Endothelial cell of umbilical vein (primary cell): ENCODE measurements around the gene UVRAG. TPM values are rescaled to one million over a fixed set of nuclear protein-coding genes. Genes with fewer than 3 reads are reported as not detected.

Experiments
- BruUV-seq: library from RNA; stranded (reverse); fragments of 400-500 nt; replicated peaks from 2 replicates; lab custom pipeline; 2021; lab: Mats Ljungman, UMichigan
- CTCF ChIA-PET: fragments of 300-600, 350-600 bp; sonication (Branson Sonifier 250); formaldehyde crosslinking; loops from one replicate; lab custom pipeline; 2021; ENCODE audit warnings: antibody characterized with exemption, inconsistent platforms; lab: Charles Lee
- POLR2A ChIA-PET: fragments of 300-600, 350-600 bp; sonication (Branson Sonifier 250); formaldehyde crosslinking; loops from one replicate; lab custom pipeline; 2021; ENCODE audit warnings: antibody characterized with exemption, inconsistent platforms; lab: Charles Lee
- DNase-seq: peaks from one replicate; pipeline ENCODE4 v3.0.0-alpha.2; 2011; ENCODE audit warnings: low read depth, low spot score
- FAIRE-seq: peaks from 2 replicates; lab custom pipeline; 2011; peaks lifted over from hg19 to GRCh38; lab: Jason Lieb, UNC
- H2AFZ ChIP-seq: 2 replicates; pipeline ENCODE4 v1.6.0; 2012; ENCODE audit warnings: low read depth, low read length, control low read depth, inconsistent platforms
- H3K27ac ChIP-seq: 2 replicates; pipeline ENCODE4 v1.5.1; 2011; ENCODE audit warnings: low read depth, mild to moderate bottlenecking, control low read depth, low read length, moderate library complexity; ENCODE audit not compliant: insufficient read depth
- H3K27me3 ChIP-seq, 2 experiments: 2 replicates each; pipeline versions ENCODE4 v1.6.0 to v1.6.1; 2011; ENCODE audit warnings: low read length in 2 of 2, mixed read lengths in 1 of 2; ENCODE audit not compliant: control insufficient read depth in 2 of 2, insufficient read depth in 2 of 2
- H3K36me3 ChIP-seq, 2 experiments: 2 replicates in 1 of 2; 3 replicates in 1 of 2; pipeline ENCODE4 v1.5.1; 2011; ENCODE audit warnings: low read length in 2 of 2, mild to moderate bottlenecking in 1 of 2, moderate library complexity in 1 of 2; ENCODE audit not compliant: control insufficient read depth in 2 of 2, insufficient read depth in 2 of 2; ENCODE audit errors: extremely low read depth in 1 of 2
- H3K4me1 ChIP-seq: 3 replicates; pipeline ENCODE4 v1.5.1; 2011; ENCODE audit warnings: mild to moderate bottlenecking, low read length; ENCODE audit not compliant: control insufficient read depth, insufficient read depth; ENCODE audit errors: extremely low read depth
- H3K4me2 ChIP-seq: 2 replicates; pipeline ENCODE4 v1.6.1; 2011; ENCODE audit warnings: low read length, control low read depth, mixed read lengths; ENCODE audit not compliant: insufficient read depth
- H3K4me3 ChIP-seq, 3 experiments: fragments of 200-600 bp in 1 of 3; sonication (generic), shearing (Covaris generic) in 1 of 3; replicated peaks in 1 of 3; 2 replicates each; pipeline ENCODE4 v1.5.1; 2011 to 2016; ENCODE audit warnings: control low read depth in 3 of 3, low read length in 3 of 3, mild to moderate bottlenecking in 2 of 3, inconsistent platforms in 1 of 3, low read depth in 1 of 3, moderate library complexity in 1 of 3; ENCODE audit not compliant: insufficient read depth in 1 of 3
- H3K79me2 ChIP-seq: 2 replicates; pipeline ENCODE4 v1.6.0; 2012; ENCODE audit warnings: low read length, inconsistent platforms; ENCODE audit not compliant: control insufficient read depth, insufficient read depth
- H3K9ac ChIP-seq: replicated peaks from 2 replicates; pipeline ENCODE3; 2011; ENCODE audit warnings: low read length, control low read depth; ENCODE audit not compliant: insufficient read depth; ENCODE audit errors: extremely low read depth
- H3K9me1 ChIP-seq: replicated peaks from 3 replicates; pipeline ENCODE4 v1.6.0; 2011; ENCODE audit warnings: mild to moderate bottlenecking, low read length; ENCODE audit not compliant: control insufficient read depth, insufficient read depth; ENCODE audit errors: extremely low read depth
- H3K9me3 ChIP-seq: replicated peaks from 2 replicates; pipeline ENCODE4 v1.5.1; 2012; ENCODE audit warnings: low read length, inconsistent platforms; ENCODE audit not compliant: control insufficient read depth, insufficient read depth
- H4K20me1 ChIP-seq: replicated peaks from 2 replicates; pipeline ENCODE3; 2011; ENCODE audit warnings: mild to moderate bottlenecking, low read length; ENCODE audit not compliant: control insufficient read depth, insufficient read depth; ENCODE audit errors: extremely low read depth
- CTCF ChIP-seq, 2 donors: IDR thresholded peaks; 1 replicate in 1 of 2; 2 replicates in 1 of 2; pipeline ENCODE4 v1.5.1; 2011; ENCODE audit warnings: low read length in 2 of 2, mild to moderate bottlenecking in 2 of 2, moderate library complexity in 2 of 2, control low read depth in 1 of 2, inconsistent platforms in 1 of 2, low read depth in 1 of 2; ENCODE audit not compliant: insufficient read depth in 1 of 2; ENCODE audit errors: extremely low read depth in 1 of 2
- EZH2 ChIP-seq: IDR thresholded peaks from 2 replicates; pipeline ENCODE4 v1.6.1; 2012; ENCODE audit warnings: borderline replicate concordance, low read depth, mild to moderate bottlenecking, moderate library complexity, low read length, inconsistent platforms; ENCODE audit not compliant: severe bottlenecking
- FOS ChIP-seq: IDR thresholded peaks from 2 replicates; pipeline ENCODE4 v1.6.1; 2011; ENCODE audit warnings: mild to moderate bottlenecking, low read length, moderate library complexity, borderline replicate concordance; ENCODE audit not compliant: insufficient read depth
- JUN ChIP-seq: IDR thresholded peaks from 2 replicates; pipeline ENCODE4 v1.6.1; 2011; ENCODE audit warnings: borderline replicate concordance, low read depth; ENCODE audit not compliant: insufficient read length, insufficient read depth
- MAX ChIP-seq: IDR thresholded peaks from 2 replicates; pipeline ENCODE4 v1.6.1; 2011; ENCODE audit not compliant: insufficient read depth, insufficient read length
- POLR2A ChIP-seq: IDR thresholded peaks from 2 replicates; pipeline ENCODE4 v1.6.1; 2012; ENCODE audit warnings: low read depth, mild to moderate bottlenecking, control low read depth, low read length
- POLR2AphosphoS5 ChIP-seq: IDR thresholded peaks from 2 replicates; pipeline ENCODE4 v1.6.1; 2012; ENCODE audit warnings: low read depth, mild to moderate bottlenecking, control low read depth, low read length, moderate library complexity; ENCODE audit not compliant: insufficient read depth
- dilution Hi-C: fragments of 300-500 bp; cut with MboI; formaldehyde crosslinking; loops from one replicate; pipeline ENCODE4 v1.15.0; 2019; ENCODE audit warnings: low sequenced_read_pairs; ENCODE audit not compliant: extremely low pct_ligation_motif_present
- intact Hi-C: fragments of 100-400 bp; cut with micrococcal nuclease; formaldehyde crosslinking; loops from one replicate; pipeline ENCODE4 v1.10.0; 2022
- polyA plus RNA-seq, 4 experiments: library from polyadenylated mRNA; depleted of rRNA in 3 of 4; stranded (reverse) in 3 of 4; unstranded in 1 of 4; fragments of >200 nt; gene quantifications; 2 replicates each; pipeline versions ENCODE4 v1.2.1 to v1.2.3, GENCODE V29; 2011 to 2012; ENCODE audit warnings: missing spikeins in 1 of 4
- total RNA-seq: library from RNA; stranded (reverse); gene quantifications from 2 replicates; pipeline ENCODE4 v1.2.3, GENCODE V29; 2021

The UVRAG gene
- total and polyA plus RNA-seq, 2 donors (not counting 3 experiments of a cell fraction or from before 2014, with no cell fraction given): 21.2 to 65.6 TPM

GRCh38 chr11:76026281-76026680 is 211.3 kb downstream of the UVRAG start:
- dilution Hi-C loops: no loop called here

More at GRCh38 chr11:76026281-76026680, 211.3 kb downstream of the UVRAG start:
- peaks cover 0 to 2% of the 10 kb centered on the region in 2 experiments for H3K36me3 ChIP-seq
- H3K27me3 ChIP-seq: no peaks in the 10 kb centered on the region
- ChIA-PET POLR2A (no interaction called here), CTCF (no interaction called here)
- peaks cover 24% of the 10 kb centered on the region for H3K4me1 ChIP-seq
- H3K4me2 ChIP-seq: no peak overlapping the region
- TF ChIP-seq JUN (no peak), FOS (no peak), POLR2A (no peak), CTCF (IDR thresholded peaks at IDR 0.05; ENCODE audit: extremely low read depth in 1 of 2, insufficient read depth in 1 of 2, low read depth in 1 of 2, low read length in 2 of 2) (no peak), MAX (no peak), EZH2 (no peak), POLR2AphosphoS5 (no peak)
- intact Hi-C loops: no loop called here
- no peak for FAIRE-seq
- no peak overlapping the region for H3K4me3 ChIP-seq
- BruUV-seq: no TSS peak
- no peaks in the 10 kb centered on the region for H3K9me1 ChIP-seq
- no peak for DNase-seq
- H3K27ac ChIP-seq: no peak overlapping the region
- no peak overlapping the region for H2AFZ ChIP-seq
- no peaks in the 10 kb centered on the region for H4K20me1 ChIP-seq
- H3K9ac ChIP-seq: no peak overlapping the region
- H3K79me2 ChIP-seq: no peaks in the 10 kb centered on the region
- no peaks in the 10 kb centered on the region for H3K9me3 ChIP-seq
